ENCODE measurements around the gene PRKAG2.
"Not testable (repeated sequence)": the region's sequence is repeated elsewhere in the genome, so short reads cannot be mapped to it uniquely, and the experiment has no call there.

PRKAG2 gene

GRCh38 chr7:151599401-151600227, 277.3 kb downstream of the PRKAG2 start:
- DNase-seq, result no peak

- no peak for DNase-seq
These were observed 279.1 kb downstream of the PRKAG2 start for GRCh38 chr7:151597541-151598444.

- peak in 1 of 2 donors; percentile 3 for DNase-seq
These were observed 281.1 kb downstream of the PRKAG2 start for GRCh38 chr7:151595702-151596350.

GRCh38 chr7:151592868-151593486, 283.9 kb downstream of the PRKAG2 start:
- no peak for DNase-seq

GRCh38 chr7:151592330-151592729, 284.6 kb downstream of the PRKAG2 start:
- DNase-seq, result no peak

GRCh38 chr7:151591866-151592265, 285.0 kb downstream of the PRKAG2 start:
- DNase-seq, result no peak

- no peak for DNase-seq
These were observed 285.8 kb downstream of the PRKAG2 start for GRCh38 chr7:151590850-151591771.

- no peak for DNase-seq
These were observed 286.7 kb downstream of the PRKAG2 start for GRCh38 chr7:151590071-151590849.

GRCh38 chr7:151588982-151589381, 287.9 kb downstream of the PRKAG2 start:
- no peak for DNase-seq

- DNase-seq, result no peak
These were observed 290.2 kb downstream of the PRKAG2 start for GRCh38 chr7:151586531-151587260.

GRCh38 chr7:151585744-151586393, 291.0 kb downstream of the PRKAG2 start:
- no peak for DNase-seq

GRCh38 chr7:151581741-151582140, 295.2 kb downstream of the PRKAG2 start:
- DNase-seq, result no peak

- DNase-seq, result no peak
These were observed 297.3 kb downstream of the PRKAG2 start for GRCh38 chr7:151579644-151580043.

- no peak for DNase-seq
These were observed 301.5 kb downstream of the PRKAG2 start for GRCh38 chr7:151575410-151575809.

- DNase-seq, result not testable (repeated sequence)
These were observed 303.9 kb downstream of the PRKAG2 start for GRCh38 chr7:151573046-151573445.

- DNase-seq, result no peak
These were observed 304.8 kb downstream of the PRKAG2 start for GRCh38 chr7:151572136-151572535.

GRCh38 chr7:151571471-151571870, 305.4 kb downstream of the PRKAG2 start:
- DNase-seq, result no peak

- DNase-seq, result no peak
These were observed 306.5 kb downstream of the PRKAG2 start for GRCh38 chr7:151570366-151570915.
